ENCODE results near the gene CRACDL. TPM values are rescaled to one million over a fixed set of nuclear protein-coding genes. Genes with fewer than 3 reads are reported as not detected.
A peak's percentile ranks its signal among the peaks of the same experiment; 100 is the strongest.

Gene CRACDL
- total RNA-seq, 1 experiment from 2014 or later = 0.08 TPM

DNA sequence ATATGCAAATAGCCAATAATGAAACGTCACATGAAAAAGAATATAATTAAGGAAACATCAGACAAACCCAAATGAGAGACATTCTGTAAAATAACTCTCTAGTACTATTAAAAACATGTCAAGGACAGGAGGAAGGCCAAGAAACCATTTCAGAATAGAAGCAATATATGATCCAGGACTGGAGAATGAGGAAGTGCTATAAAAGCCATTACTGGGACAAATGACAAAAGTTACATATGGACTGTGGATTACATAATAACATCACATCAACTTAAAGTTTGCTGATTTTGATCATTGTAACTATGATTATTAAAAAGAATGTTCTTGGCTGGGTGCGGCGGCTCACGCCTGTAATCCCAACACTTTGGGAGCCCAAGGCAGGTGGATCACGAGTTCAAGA lies 81.3 kb downstream of the CRACDL start:
- no peak for DNase-seq (ENCODE audit: low spot score)

GRCh38 chr2:98852932-98853331 lies 83.1 kb downstream of the CRACDL start:
- no peak for DNase-seq (ENCODE audit: low spot score)

DNA sequence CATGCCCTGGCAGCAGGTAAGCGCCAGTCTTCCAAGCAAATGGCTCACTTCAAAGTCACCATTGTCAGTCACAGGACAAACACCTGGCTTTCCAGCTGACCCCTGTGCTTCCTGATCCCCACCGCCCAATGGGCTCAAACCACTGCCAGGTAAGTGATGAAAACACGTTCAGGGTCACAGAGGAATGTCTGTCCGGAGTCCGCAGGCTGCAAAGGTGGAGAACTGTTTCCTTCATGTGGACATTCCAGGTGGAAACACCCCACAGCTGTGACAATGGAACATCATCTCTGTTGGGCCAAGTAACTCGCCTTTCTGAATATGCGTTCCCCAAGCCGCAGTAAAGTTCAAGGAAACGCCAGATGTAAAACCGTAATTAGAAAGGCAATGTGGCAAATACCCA lies 86.0 kb downstream of the CRACDL start:
- DNase-seq (ENCODE audit: low spot score) = no peak

DNA sequence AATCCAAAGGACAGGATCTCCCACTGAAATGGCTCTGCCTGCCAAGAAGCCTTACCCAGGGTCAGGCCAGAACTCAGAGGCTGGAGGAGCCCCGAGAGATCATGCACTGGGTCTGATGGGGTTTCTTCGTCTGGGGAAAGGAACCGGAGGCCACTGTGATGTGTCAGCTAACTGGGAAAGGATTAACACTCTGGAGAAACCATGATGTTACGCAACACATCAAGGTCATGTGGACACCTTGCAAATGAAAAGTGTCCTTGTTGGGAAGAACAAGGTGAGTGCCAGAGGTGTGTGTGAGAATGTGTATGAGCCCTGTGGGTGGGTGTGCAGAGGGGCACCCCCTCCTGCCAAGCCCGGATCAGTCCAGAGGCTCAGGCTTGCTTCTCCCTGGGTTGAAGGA lies 86.9 kb downstream of the CRACDL start:
- no peak for DNase-seq (ENCODE audit: low spot score)

DNA sequence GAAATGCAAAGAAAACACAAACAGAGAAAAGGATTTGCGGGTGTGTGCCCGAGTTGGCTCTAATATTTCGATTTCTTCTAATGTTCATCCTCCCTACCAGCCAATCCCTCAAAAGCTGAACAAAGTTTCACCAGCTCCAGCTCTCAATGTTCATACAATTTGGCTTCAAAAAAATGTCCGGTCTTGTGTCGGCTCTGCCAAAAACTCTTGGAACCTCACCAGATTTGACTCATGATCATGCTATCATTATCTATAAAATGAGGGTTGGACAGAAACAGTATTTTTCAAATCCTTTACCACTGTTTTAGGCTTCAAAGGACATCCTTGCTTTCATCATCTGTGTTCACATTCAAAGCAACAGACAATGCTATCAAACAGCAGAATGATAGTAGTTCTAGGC lies 88.2 kb downstream of the CRACDL start:
- DNase-seq (ENCODE audit: low spot score) = no peak

DNA sequence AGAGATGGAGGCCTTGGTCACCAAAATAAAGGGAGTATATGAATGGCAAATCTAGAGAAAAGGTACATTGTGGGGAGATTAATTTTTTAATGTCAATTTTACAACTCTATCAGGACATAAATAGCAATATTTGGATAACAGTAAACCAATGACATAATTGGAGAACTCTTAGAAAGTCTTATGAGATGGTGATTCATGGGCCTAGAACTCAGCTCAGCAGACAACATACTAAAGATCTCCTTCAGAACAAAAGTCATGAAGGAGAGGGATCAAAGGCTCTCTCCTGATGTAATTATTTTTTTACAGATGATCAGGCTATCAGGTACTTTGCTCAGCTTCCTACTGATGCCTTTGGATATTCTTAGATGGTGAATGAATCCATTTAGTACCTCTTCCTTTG lies 90.0 kb downstream of the CRACDL start:
- no peak for DNase-seq (ENCODE audit: low spot score)

- no peak for DNase-seq (ENCODE audit: low spot score)
Measured at GRCh38 chr2:98842136-98842535, 93.9 kb downstream of the CRACDL start.

DNA sequence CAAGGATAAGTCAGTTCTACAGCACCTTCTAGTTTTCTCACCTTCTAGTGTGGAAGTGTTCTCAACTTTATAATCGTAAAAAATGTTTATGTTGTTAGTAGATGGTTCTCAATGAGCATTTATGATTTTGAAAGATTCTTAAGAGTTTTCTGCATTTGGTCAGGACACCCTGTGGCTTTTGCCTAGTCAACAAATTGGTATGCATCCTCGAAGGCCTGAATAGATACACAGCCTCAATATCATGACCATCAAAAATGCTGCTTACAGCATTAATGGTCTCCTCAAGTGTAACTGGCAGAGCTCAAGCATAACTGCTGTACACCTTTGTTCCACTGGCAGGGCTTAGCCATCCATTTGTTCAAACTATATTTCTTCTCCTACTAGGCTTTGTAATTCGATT lies 96.7 kb downstream of the CRACDL start:
- DNase-seq (ENCODE audit: low spot score) = no peak

GRCh38 chr2:98835831-98836385 lies 100.1 kb downstream of the CRACDL start:
- DNase-seq (ENCODE audit: low spot score) = no peak

DNA sequence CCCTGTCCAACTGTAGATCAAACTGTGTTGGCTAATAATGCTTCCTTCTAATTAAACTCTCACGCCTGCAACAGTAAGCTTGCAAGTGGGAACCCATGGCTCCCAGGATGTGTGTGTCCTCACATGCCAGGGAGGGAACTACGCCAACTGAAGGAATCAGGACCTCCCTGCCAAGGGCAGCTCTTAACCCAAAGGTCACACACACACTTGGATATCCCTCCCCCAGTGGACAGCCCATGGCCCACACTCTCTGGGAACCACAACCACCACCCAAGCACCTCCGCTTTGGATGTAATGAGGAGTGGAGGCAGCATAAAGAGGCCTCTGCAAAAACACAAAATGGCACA lies 102.1 kb downstream of the CRACDL start:
- DNase-seq (ENCODE audit: low spot score) = no peak

GRCh38 chr2:98833172-98833916 lies 102.7 kb downstream of the CRACDL start:
- no peak for DNase-seq (ENCODE audit: low spot score)

- no peak for DNase-seq (ENCODE audit: low spot score)
Measured at GRCh38 chr2:98832172-98832571, 103.9 kb downstream of the CRACDL start.

DNA sequence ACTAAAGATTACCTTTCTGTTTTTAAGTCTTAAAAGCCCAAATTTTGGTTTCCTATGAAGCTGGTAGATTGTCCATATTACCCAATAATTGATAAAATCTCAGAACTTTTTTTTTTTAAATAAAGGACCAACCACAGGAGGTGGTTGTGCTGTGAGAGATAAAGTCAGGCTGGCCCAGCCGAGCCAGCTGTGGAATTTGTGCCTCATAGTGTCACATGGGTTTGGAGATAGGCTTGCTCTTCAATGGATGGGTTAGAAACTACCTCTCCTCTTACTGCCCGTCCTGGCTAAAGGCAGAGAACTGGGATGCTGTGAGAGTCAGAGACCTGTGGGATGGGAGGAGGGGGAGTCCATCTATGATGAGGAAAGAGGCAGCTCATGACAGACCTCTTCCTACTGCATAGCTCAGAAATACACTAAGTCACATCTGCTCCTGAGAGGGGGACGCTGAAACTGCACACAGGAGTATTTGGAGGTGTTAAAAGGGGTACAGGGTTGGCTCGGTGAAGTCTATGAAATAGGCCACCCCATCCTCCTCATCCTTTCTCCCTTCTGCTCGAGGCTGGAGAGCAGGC lies 105.4 kb downstream of the CRACDL start:
- DNase-seq (ENCODE audit: low spot score) = no peak

DNA sequence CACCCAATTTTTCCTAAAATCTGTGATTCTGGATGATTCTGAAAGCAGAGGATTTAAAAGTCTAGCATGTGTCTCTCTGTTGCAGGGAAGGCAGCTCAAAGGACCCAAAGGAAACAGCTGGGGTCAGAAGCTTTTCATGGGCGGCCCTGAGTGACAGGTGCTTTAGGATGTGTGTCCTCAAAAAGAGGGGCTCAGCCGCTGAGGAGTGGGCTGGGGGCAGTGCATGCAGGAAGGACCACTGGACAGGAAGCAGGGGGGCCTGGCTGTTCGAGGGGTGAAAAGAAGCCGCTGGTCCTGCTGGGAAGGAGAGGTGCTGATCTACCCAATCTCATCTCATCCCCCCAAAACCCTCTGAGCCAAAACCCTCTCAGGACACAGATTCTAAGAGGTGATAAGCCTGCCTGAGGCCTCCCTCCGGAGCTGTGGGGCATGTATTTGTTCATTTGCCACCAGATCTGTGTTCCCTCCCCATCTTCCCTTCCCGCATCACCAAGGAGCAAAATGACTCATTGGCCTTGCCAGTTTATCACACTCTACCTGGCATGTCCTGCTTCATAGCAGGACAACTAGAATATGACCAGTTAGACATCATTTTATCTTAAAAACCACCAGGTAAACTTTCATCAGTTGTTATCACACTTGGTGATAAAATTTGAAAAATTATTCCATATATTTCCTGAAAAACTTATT lies 106.3 kb downstream of the CRACDL start:
- no peak for DNase-seq (ENCODE audit: low spot score)

DNA sequence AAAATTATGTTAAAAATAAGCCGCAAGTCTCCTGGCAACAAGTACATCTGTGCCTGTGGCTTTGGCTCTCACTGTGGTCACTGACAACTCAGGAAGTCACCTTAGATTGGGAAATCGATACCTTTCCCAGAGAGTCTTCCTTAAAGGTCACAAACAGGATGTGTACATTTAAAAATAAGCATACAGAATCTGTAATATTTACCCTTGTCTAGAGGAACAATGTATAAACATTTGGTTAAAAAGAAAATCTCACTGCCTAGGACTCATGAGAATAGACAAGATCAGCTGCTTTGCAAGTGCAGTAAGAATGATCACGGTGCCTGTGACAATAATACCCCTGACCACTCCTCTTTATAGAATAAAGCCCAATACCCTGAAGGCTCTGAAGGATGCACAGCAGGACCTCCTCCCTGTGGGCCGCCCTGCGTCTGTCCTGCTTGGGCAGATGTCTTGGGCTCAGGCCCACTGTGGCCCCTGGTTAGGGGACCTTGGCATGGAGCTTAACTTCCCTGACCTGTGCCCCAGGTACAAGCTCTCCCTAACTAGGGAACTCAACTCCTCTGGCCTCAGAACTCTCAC lies 107.1 kb downstream of the CRACDL start:
- peak; percentile 27 for DNase-seq (ENCODE audit: low spot score)

DNA sequence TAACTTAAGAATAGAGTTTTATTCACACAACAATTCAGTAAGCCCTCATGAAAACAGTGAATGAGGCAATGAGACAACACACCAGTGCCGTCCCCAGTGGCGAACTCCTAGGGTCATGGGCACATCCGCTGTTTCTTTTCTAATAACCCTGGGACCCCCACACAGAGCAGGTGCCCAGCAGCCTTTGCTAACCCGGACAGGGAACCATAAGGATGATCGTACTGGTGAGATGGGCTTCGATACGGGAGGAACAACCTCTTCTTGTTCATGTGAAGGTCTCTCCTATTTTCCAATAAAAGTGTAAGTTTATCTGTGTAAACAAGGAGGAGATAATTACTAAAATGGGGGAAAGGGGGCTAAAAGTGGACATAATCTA lies 107.7 kb downstream of the CRACDL start:
- no peak for DNase-seq (ENCODE audit: low spot score)

- DNase-seq (ENCODE audit: low spot score) = no peak
Measured at GRCh38 chr2:98827625-98828368, 108.2 kb downstream of the CRACDL start.

GRCh38 chr2:98826856-98827255 lies 109.2 kb downstream of the CRACDL start:
- DNase-seq (ENCODE audit: low spot score) = no peak

DNA sequence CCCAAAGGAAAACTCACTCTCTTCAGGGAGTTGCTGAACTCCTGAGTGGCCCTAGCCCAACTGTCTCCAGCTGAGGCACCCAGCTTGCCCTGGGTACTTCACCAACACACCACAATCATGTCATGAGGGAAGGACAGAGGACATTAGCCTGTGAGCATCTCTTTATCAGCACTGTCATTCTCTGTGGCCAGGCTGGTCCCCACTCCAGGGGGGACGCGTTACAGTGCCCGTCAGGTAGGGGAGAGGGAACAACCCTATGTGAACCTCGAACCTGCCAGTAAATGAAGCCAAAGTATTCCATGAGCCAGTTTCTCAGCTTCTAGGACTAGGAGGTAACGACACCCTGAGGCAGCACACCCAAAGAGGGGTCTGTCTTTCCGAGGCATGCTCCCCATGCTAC lies 110.2 kb downstream of the CRACDL start:
- no peak for DNase-seq (ENCODE audit: low spot score)

- DNase-seq (ENCODE audit: low spot score) = no peak
Measured at GRCh38 chr2:98825404-98825803, 110.6 kb downstream of the CRACDL start.

DNA sequence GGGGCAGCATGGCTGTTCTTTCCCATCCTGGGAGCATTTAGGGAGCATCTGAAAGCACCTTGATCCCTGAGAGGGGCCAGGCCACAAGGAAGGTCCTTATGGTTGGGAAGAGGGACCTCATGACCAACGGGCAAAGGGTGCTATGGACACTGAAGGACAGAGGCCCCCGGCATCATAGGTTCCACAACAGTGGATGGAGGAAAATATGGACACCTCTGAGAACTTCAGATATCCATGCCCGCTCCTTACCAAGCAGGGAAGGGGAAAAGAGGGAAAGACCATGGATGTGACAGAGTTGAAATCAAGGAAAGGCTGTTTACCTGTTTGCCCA lies 111.0 kb downstream of the CRACDL start:
- no peak for DNase-seq (ENCODE audit: low spot score)

Data from H4 (cell line).